ENCODE measurements around the gene ARHGEF12.

DNA sequence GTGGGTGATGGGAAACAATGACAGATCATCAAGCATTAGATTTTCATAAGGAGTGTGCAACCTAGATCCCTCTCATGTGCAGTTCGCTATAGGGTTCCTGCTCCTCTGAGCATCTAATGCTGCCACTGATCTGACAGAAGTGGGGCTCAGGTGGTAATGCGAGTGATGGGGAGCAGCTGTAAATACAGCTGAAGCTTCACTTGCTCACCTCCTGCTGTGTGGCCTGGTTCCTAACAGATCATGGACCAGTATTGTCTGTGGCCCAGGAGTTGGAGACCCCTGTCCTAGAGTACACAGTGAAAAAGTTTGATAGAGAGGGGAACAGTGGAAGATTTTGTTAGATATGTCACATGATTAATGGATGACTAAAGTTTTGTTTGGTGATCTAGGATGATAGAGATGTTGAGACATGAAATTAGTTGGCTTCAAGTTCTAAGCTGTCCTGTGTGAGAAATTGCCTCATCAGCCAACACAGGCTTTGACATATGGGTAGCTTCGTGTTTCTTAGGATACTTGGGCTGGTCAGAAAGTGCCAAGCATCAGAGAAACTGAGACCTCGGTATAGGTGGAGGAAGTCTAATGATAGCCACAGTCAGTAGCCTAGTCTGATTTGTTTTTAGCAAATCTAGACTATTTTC, 47.4 kb downstream of the ARHGEF12 start:
- TF ChIP-seq EZH2 (IDR thresholded peaks at IDR 0.05) (no peak), POLR2AphosphoS5 (IDR thresholded peaks at IDR 0.05; ENCODE audit: borderline replicate concordance, low read depth, low read length) (no peak), FOXP2 (optimal IDR thresholded peaks at IDR 0.05; ENCODE audit: control extremely low read depth, extremely low read length, insufficient read depth) (no peak)

Measured in SK-N-MC (cell line).